Erythroblast (primary cell): Measurements from ENCODE around the gene CNIH3.

Experiments
- GATA1 ChIP-seq: IDR thresholded peaks from 2 replicates; pipeline ENCODE4 v1.6.1; 2011; ENCODE audit warnings: low read depth, mild to moderate bottlenecking, control low read depth, low read length, moderate library complexity
- POLR2A ChIP-seq: IDR thresholded peaks from 2 replicates; pipeline ENCODE4 v1.6.1; 2011; ENCODE audit warnings: mild to moderate bottlenecking, low read length

DNA sequence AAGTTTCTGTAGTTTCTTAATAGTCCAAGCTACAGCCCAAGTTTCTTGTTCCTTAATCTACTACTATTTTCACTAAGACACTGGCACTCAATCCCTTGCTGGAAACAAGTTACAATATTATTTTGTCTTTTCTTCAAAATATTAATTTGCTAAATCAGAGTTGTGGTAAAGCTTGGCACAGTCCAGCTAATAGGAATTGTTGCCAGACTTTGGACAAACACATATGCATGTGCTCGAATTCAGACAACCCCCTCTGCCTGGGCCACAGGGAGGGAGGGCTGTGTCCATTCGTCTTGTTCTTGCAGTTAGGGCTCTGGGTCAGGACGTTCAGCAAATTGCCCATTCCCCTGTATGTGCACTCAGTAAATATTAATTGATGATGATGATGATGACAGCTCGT lies 103.6 kb downstream of the CNIH3 start:
- no peak for TF ChIP-seq POLR2A
- no peak for TF ChIP-seq GATA1
